GM18951 (cell line): ENCODE data around the gene LAPTM5.
A peak's percentile ranks its signal among the peaks of the same experiment; 100 is the strongest.

Experiments used
- POLR2A ChIP-seq: IDR thresholded peaks from 4 replicates; pipeline ENCODE4 v1.6.1; 2011; ENCODE audit warnings: mild to moderate bottlenecking; ENCODE audit not compliant: insufficient read length, insufficient read depth; ENCODE audit errors: extremely low read depth
- in situ Hi-C: fragments of 300-500 bp; cut with MboI; formaldehyde crosslinking; loops from one replicate; pipeline ENCODE4 v1.12.0; 2022; ENCODE audit warnings: low sequenced_read_pairs, mixed read lengths, inconsistent platforms; ENCODE audit not compliant: unreplicated experiment

LAPTM5 gene

GRCh38 chr1:30737357-30738039 lies 20.1 kb downstream of the LAPTM5 start:
- in situ Hi-C loops: no loop called here
- TF ChIP-seq POLR2A: peak; percentile 28

DNA sequence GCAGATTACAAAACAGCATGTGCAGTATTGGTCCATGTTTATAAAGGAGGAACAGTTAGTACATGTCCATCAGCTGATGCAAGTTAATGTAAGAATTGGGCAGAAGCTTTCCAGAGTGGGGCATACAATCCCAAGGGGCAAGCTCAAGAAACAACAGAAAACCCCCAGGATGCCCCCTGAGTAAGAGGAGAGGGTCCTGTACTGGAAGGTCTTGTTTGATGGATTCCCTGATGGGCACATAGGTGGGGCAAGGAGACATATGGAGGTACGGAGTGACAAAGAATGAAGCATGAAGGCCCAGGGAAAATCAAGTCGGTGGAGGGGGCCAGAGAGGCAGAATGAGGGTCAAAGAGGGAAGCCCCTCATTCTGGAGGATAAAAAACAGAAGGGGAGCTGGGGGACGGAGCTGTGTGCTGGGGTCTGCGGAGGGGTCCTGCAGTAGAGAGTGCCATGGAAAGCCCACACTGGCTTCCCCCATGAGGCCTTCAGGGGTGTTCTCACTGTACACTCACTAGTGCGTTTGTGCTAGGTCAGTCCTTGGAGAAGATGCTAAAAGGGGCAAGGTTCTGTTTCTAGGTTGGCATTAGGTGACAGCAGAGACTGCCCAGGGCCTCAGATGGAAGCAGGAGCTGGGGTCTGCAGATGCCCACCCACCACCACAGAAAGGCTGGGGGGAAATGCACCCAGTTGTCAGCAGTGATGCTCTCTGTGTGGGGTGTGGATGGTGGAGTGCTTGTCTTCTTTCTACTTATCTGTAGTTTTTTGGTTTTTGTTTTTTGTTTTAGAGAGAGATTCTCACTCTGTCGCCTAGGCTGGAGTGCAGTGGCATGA lies 21.7 kb downstream of the LAPTM5 start:
- in situ Hi-C loops: no loop called here
- no peak for TF ChIP-seq POLR2A

GRCh38 chr1:30735124-30735523 lies 22.4 kb downstream of the LAPTM5 start:
- peak; percentile 35 for TF ChIP-seq POLR2A
- in situ Hi-C loops: no loop called here

DNA sequence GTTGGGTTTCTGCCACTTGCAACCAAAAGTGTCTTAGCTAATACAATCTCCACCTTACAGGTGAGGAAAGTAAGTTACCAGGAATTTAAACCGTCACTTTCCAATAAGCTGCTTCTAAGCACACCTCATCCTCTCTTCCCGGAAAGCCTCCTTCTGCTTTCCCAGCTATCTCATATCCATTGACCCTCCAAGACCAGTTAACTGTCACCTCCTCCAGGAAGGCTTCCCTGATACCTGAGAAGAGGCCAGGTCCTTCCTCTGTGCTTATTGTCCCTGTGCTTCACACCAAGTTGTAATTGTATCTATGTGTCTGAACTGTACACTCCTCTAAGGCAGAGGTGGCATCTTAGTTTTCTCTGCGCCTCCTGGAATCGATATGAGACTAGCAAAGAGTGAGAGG lies 23.0 kb downstream of the LAPTM5 start:
- no peak for TF ChIP-seq POLR2A

DNA sequence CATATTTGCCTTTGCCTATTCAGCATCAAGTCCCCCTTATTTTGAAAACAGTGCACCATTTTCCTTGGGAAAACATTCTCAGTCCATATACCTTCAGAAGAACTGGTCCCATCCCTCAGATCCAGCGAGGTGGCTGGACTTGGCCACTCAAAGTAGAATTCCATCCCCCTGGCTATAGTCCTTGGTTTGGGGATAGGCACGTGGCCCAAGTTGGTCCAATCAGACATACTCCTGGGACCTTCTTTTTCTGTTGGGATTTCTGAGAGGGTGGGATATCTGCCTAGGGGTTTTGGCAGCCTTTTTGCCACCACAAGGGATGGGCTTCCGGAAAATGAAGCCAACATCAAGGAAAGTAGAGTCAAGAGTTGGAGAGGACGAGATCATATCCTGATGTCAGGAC lies 23.5 kb downstream of the LAPTM5 start:
- in situ Hi-C loops: no loop called here
- TF ChIP-seq POLR2A: no peak

More for the DNA sequence above, 23.0 kb downstream of the LAPTM5 start:
- in situ Hi-C loops: no loop called here

- in situ Hi-C loops: no loop called here
- no peak for TF ChIP-seq POLR2A
These were observed 24.1 kb downstream of the LAPTM5 start for GRCh38 chr1:30733493-30733892.

DNA sequence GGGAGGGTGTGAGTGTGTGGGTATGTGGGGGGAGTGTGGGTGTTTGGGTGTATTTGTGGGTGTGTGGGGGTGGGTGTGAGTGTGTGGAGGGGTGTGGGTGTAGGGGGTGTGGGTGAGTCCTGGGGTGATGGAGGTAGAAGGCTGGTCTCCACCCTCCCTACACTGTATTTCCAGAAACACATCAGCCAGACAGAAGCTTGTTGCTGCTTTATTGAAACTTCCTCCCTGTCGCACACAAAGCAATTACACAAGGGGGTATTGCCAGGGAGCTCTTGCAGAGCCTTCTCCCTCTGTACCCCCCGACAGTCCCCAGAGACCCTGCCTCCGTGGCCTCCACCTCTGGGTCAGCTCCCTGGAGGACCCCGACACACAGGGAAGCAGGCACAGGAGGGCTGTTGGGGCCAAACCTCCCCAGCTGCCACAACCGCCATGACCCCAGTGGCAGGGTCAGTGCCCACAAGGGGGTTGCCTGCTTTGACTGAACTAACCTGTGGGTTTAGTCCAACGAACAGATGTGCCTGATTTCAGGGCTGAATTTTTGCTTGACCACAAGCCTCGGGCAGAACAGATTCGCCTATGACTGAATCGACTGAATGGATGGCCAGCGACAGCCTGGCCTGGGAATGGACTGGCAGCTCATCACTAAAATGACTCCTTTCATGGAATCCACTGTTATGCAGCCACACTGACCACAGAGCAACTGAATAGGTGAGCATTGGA lies 25.1 kb downstream of the LAPTM5 start:
- in situ Hi-C loops: no loop called here
- peak; percentile 32 for TF ChIP-seq POLR2A

- no peak for TF ChIP-seq POLR2A
- in situ Hi-C loops: no loop called here
These were observed 25.7 kb downstream of the LAPTM5 start for GRCh38 chr1:30731806-30732276.

- TF ChIP-seq POLR2A: no peak
- in situ Hi-C loops: no loop called here
These were observed 26.3 kb downstream of the LAPTM5 start for GRCh38 chr1:30731109-30731805.

GRCh38 chr1:30730346-30731108 lies 27.0 kb downstream of the LAPTM5 start:
- TF ChIP-seq POLR2A: peak; percentile 19
- in situ Hi-C loops: no loop called here

DNA sequence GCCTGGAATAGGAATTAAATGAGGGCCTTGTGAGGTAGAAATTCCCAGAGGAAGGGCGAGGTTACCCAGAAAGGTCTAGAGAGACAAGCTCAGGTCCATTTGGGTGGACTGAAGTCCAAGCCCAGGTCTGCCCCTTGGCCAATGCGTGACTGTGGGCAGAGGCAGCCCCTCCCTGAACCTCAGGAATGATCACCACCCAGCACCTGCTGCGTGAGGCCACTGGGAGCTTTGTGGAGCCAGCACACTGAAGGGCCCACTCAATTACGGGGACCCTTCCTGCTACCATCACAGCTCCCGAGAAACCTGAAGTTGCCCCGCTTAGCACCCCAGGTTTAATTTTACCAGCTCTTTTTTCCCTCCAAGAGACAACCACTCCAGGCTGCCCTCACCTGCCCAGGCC lies 27.7 kb downstream of the LAPTM5 start:
- TF ChIP-seq POLR2A: no peak
- in situ Hi-C loops: loop anchor here (10.0 kb wide), 1 partner anchor 185 kb away; no protein-coding TSS in a partner anchor

- no peak for TF ChIP-seq POLR2A
- in situ Hi-C loops: loop anchor here (10.0 kb wide), 1 partner anchor 186 kb away; no protein-coding TSS in a partner anchor
These were observed 28.5 kb downstream of the LAPTM5 start for GRCh38 chr1:30728832-30729638.
